DND-41 (cell line): ENCODE results near the gene TAF7.

Experiments
- ATAC-seq: fragments of 200-7000 bp; cut with Tn5 transposase; 3 replicates; pipeline ENCODE4 v1.9.1; 2021; ENCODE audit warnings: low read depth; ENCODE audit not compliant: insufficient read depth
- DNase-seq: peaks from one replicate; pipeline ENCODE4 v3.0.0-alpha.2; 2020
- H2AFZ ChIP-seq: 2 replicates; pipeline ENCODE4 v1.6.0; 2012; ENCODE audit warnings: low read depth, low read length
- H3K27ac ChIP-seq: 2 replicates; pipeline ENCODE4 v1.5.1; 2012; ENCODE audit warnings: low read length, inconsistent platforms
- H3K27me3 ChIP-seq: fragments of 200-600 bp; sonication (generic); 2 replicates; pipeline ENCODE4 v1.6.0; 2012; ENCODE audit warnings: low read length, mild to moderate bottlenecking, inconsistent platforms; ENCODE audit not compliant: insufficient read depth, poor library complexity
- H3K36me3 ChIP-seq: 2 replicates; pipeline ENCODE4 v1.5.1; 2012; ENCODE audit warnings: low read length, inconsistent platforms; ENCODE audit not compliant: insufficient read depth
- H3K4me1 ChIP-seq: 2 replicates; pipeline ENCODE4 v1.5.1; 2012; ENCODE audit warnings: mild to moderate bottlenecking, low read length; ENCODE audit not compliant: insufficient read depth
- H3K4me2 ChIP-seq: 2 replicates; pipeline ENCODE4 v1.6.0; 2012; ENCODE audit warnings: mild to moderate bottlenecking, moderate library complexity, low read length, inconsistent platforms; ENCODE audit not compliant: insufficient read depth
- H3K4me3 ChIP-seq, 2 experiments: fragments of 200-600 bp in 1 of 2; shearing (Covaris generic) in 1 of 2; 2 replicates each; pipeline ENCODE4 v1.5.1; 2012 to 2016; ENCODE audit warnings: inconsistent platforms in 2 of 2, low read length in 2 of 2, mild to moderate bottlenecking in 2 of 2, low read depth in 1 of 2, moderate library complexity in 1 of 2
- H3K79me2 ChIP-seq: 2 replicates; pipeline ENCODE4 v1.6.0; 2012; ENCODE audit warnings: low read length, inconsistent platforms; ENCODE audit not compliant: insufficient read depth
- H3K9ac ChIP-seq: 2 replicates; pipeline ENCODE4 v1.6.0; 2012; ENCODE audit warnings: low read depth, mild to moderate bottlenecking, inconsistent platforms, low read length, moderate library complexity
- H3K9me3 ChIP-seq: 2 replicates; pipeline ENCODE4 v1.5.1; 2012; ENCODE audit warnings: low read length, moderate library complexity, mild to moderate bottlenecking, inconsistent platforms; ENCODE audit not compliant: insufficient read depth, severe bottlenecking
- H4K20me1 ChIP-seq: 2 replicates; pipeline ENCODE4 v1.6.0; 2012; ENCODE audit warnings: low read length; ENCODE audit not compliant: insufficient read depth
- CTCF ChIP-seq: IDR thresholded peaks from 2 replicates; pipeline ENCODE4 v1.5.1; 2012; ENCODE audit warnings: borderline replicate concordance, low read length, moderate library complexity, mild to moderate bottlenecking; ENCODE audit not compliant: poor library complexity, severe bottlenecking; ENCODE audit errors: extremely low read depth
- EZH2 ChIP-seq: IDR thresholded peaks from 3 replicates; pipeline ENCODE4 v1.6.1; 2012; ENCODE audit warnings: borderline replicate concordance, low read depth, mild to moderate bottlenecking, moderate library complexity, low read length, inconsistent platforms; ENCODE audit not compliant: severe bottlenecking

Gene TAF7

GRCh38 chr5:141362719-141363118 lies 42.1 kb upstream of the TAF7 start:
- H3K27me3 ChIP-seq, result no peaks in the 10 kb centered on the region
- H3K4me3 ChIP-seq, result no peak overlapping the region
- no peak for TF ChIP-seq EZH2
- no peak for TF ChIP-seq CTCF
- H2AFZ ChIP-seq, result no peak overlapping the region
- no peaks in the 10 kb centered on the region for H3K79me2 ChIP-seq
- H3K9me3 ChIP-seq, result no peaks in the 10 kb centered on the region
- no peak overlapping the region for H3K9ac ChIP-seq
- no peaks in the 10 kb centered on the region for H3K36me3 ChIP-seq
- peaks cover 3% of the 10 kb centered on the region; the same call in 1 of the 2 replicates for H3K4me1 ChIP-seq
- DNase-seq (no peak), ATAC-seq (no peak)
- H3K27ac ChIP-seq, result no peak overlapping the region
- H4K20me1 ChIP-seq, result no peaks in the 10 kb centered on the region
- H3K4me2 ChIP-seq, result no peak overlapping the region

GRCh38 chr5:141360685-141361084 lies 40.1 kb upstream of the TAF7 start:
- H3K9ac ChIP-seq, result no peak overlapping the region
- no peak overlapping the region for H3K4me3 ChIP-seq
- H3K4me2 ChIP-seq, result no peak overlapping the region
- H3K27me3 ChIP-seq, result no peaks in the 10 kb centered on the region
- H3K79me2 ChIP-seq, result no peaks in the 10 kb centered on the region
- no peak overlapping the region for H2AFZ ChIP-seq
- TF ChIP-seq EZH2 (no peak), CTCF (no peak)
- H3K9me3 ChIP-seq, result no peaks in the 10 kb centered on the region
- ATAC-seq (no peak), DNase-seq (no peak)
- H3K4me1 ChIP-seq, result peaks cover 3% of the 10 kb centered on the region; the same call in 1 of the 2 replicates
- H3K27ac ChIP-seq, result no peak overlapping the region
- no peaks in the 10 kb centered on the region for H3K36me3 ChIP-seq
- H4K20me1 ChIP-seq, result no peaks in the 10 kb centered on the region

- peak within 1 kb of the TSS in 1 of 2 experiments; percentile 30; a peak in 1 of 4 replicates for H3K4me3 ChIP-seq
- H3K79me2 ChIP-seq, result no peaks in the 10 kb centered on the region
- peak within 1 kb of the TSS; percentile 33; the same call in 1 of the 2 replicates for H3K4me2 ChIP-seq
- H4K20me1 ChIP-seq, result no peaks in the 10 kb centered on the region
- no peaks in the 10 kb centered on the region for H3K9me3 ChIP-seq
- peak within 1 kb of the TSS; percentile 53 for H2AFZ ChIP-seq
- H3K27ac ChIP-seq, result no peak within 1 kb of the TSS
- H3K36me3 ChIP-seq, result no peaks in the 10 kb centered on the region
- no peak within 1 kb of the TSS for H3K9ac ChIP-seq
- no peak for TF ChIP-seq EZH2
- TF ChIP-seq CTCF, result peak; percentile 63
- peak; percentile 74 for ATAC-seq
- DNase-seq, result peak; percentile 37
- H3K27me3 ChIP-seq, result no peaks in the 10 kb centered on the region
- peaks cover 3% of the 10 kb centered on the region; the same call in 1 of the 2 replicates for H3K4me1 ChIP-seq
These were observed 39.3 kb upstream of the TAF7 start, which contains the start of gene PCDHGB2 for GRCh38 chr5:141359790-141360426. PCDHGB2 (plus strand) TSS chr5:141359994; CDS start chr5:141360136, 142 bp downstream.
